CD14-positive monocyte (primary cell): Measurements from ENCODE around the gene TBC1D19. TPM values are rescaled to one million over a fixed set of nuclear protein-coding genes. Genes with fewer than 3 reads are reported as not detected.

Source experiments
- DNase-seq, 3 donors: peaks; one replicate each; pipeline ENCODE4 v3.0.0-alpha.2; 2011 to 2022
- H2AFZ ChIP-seq: 2 replicates; pipeline ENCODE4 v1.6.0; 2012; ENCODE audit warnings: mild to moderate bottlenecking, low read depth, low read length, inconsistent platforms; ENCODE audit not compliant: insufficient read depth, poor library complexity, severe bottlenecking
- H3K27ac ChIP-seq, 2 donors: 1 replicate in 1 of 2; 2 replicates in 1 of 2; pipeline ENCODE4 v1.5.1; 2012 to 2013; ENCODE audit warnings: low read length in 2 of 2, control low read depth in 1 of 2, inconsistent platforms in 1 of 2, low read depth in 1 of 2, mild to moderate bottlenecking in 1 of 2
- H3K27me3 ChIP-seq, 2 donors: one replicate each; pipeline versions ENCODE4 v1.6.0 to v1.6.1; 2011 to 2013; ENCODE audit warnings: low read length in 2 of 2; ENCODE audit not compliant: control insufficient read depth in 2 of 2, insufficient read depth in 2 of 2
- H3K36me3 ChIP-seq, 2 donors: replicated peaks in 1 of 2; 1 replicate in 1 of 2; 2 replicates in 1 of 2; pipeline versions ENCODE4 v1.5.1 to v1.6.1; 2012 to 2013; ENCODE audit warnings: low read length in 2 of 2, control low read depth in 1 of 2, inconsistent platforms in 1 of 2, mild to moderate bottlenecking in 1 of 2; ENCODE audit not compliant: insufficient read depth in 2 of 2, control insufficient read depth in 1 of 2
- H3K4me1 ChIP-seq, 2 donors: 1 replicate in 1 of 2; 2 replicates in 1 of 2; pipeline versions ENCODE4 v1.5.1 to v1.6.1; 2012 to 2013; ENCODE audit warnings: low read length in 2 of 2, control low read depth in 1 of 2, inconsistent platforms in 1 of 2, mild to moderate bottlenecking in 1 of 2, moderate library complexity in 1 of 2; ENCODE audit not compliant: insufficient read depth in 2 of 2, control insufficient read depth in 1 of 2
- H3K4me2 ChIP-seq: replicated peaks from 2 replicates; pipeline ENCODE3; 2012; ENCODE audit warnings: low read length, moderate library complexity, mild to moderate bottlenecking; ENCODE audit not compliant: poor library complexity, severe bottlenecking; ENCODE audit errors: extremely low read depth
- H3K4me3 ChIP-seq, 3 experiments: fragments of 200-600 bp in 1 of 3; sonication (generic) in 1 of 3; replicated peaks in 1 of 3; 1 replicate in 2 of 3; 2 replicates in 1 of 3; pipeline ENCODE4 v1.5.1; 2011 to 2013; ENCODE audit warnings: low read length in 3 of 3, mild to moderate bottlenecking in 3 of 3, control low read depth in 2 of 3, low read depth in 2 of 3, inconsistent platforms in 1 of 3, moderate library complexity in 1 of 3
- H3K79me2 ChIP-seq: 2 replicates; pipeline ENCODE4 v1.6.0; 2012; ENCODE audit warnings: mild to moderate bottlenecking, control low read depth, inconsistent platforms, low read length, moderate library complexity; ENCODE audit not compliant: insufficient read depth
- H3K9ac ChIP-seq: 2 replicates; pipeline ENCODE4 v1.6.0; 2017; ENCODE audit warnings: low read length, mild to moderate bottlenecking; ENCODE audit not compliant: insufficient read depth, poor library complexity, severe bottlenecking
- H3K9me3 ChIP-seq, 2 donors: replicated peaks in 1 of 2; 1 replicate in 1 of 2; 2 replicates in 1 of 2; pipeline versions ENCODE4 v1.5.1 to v1.6.1; 2012 to 2013; ENCODE audit warnings: low read length in 2 of 2, control low read depth in 1 of 2; ENCODE audit not compliant: control insufficient read depth in 1 of 2, insufficient read depth in 1 of 2
- H4K20me1 ChIP-seq: 2 replicates; pipeline ENCODE4 v1.6.0; 2012; ENCODE audit warnings: mild to moderate bottlenecking, low read length, control low read depth, moderate library complexity; ENCODE audit not compliant: insufficient read depth
- H3K27ac Mint-ChIP-seq, 7 donors: one replicate each; pipeline ENCODE4 v1.8.0; 2020; ENCODE audit warnings: mild to moderate bottlenecking in 7 of 7, mixed read lengths in 7 of 7, moderate library complexity in 6 of 7, inconsistent platforms in 2 of 7
- H3K27me3 Mint-ChIP-seq, 3 donors: one replicate each; pipeline ENCODE4 v1.8.0; 2021 to 2022; ENCODE audit warnings: low read depth in 3 of 3, mild to moderate bottlenecking in 3 of 3, mixed read lengths in 3 of 3, moderate library complexity in 3 of 3, inconsistent platforms in 1 of 3
- H3K36me3 Mint-ChIP-seq, 2 donors: one replicate each; pipeline ENCODE4 v1.8.0; 2020; ENCODE audit warnings: mixed read lengths in 2 of 2, inconsistent platforms in 1 of 2, mild to moderate bottlenecking in 1 of 2
- H3K4me1 Mint-ChIP-seq: one replicate; pipeline ENCODE4 v1.8.0; 2020; ENCODE audit warnings: mild to moderate bottlenecking, mixed read lengths
- H3K4me3 Mint-ChIP-seq, 2 donors: one replicate each; pipeline ENCODE4 v1.8.0; 2020; ENCODE audit warnings: mild to moderate bottlenecking in 2 of 2, mixed read lengths in 2 of 2, moderate library complexity in 1 of 2
- H3K9me3 Mint-ChIP-seq, 7 donors: one replicate each; pipeline ENCODE4 v1.8.0; 2020 to 2022; ENCODE audit warnings: mixed read lengths in 7 of 7, mild to moderate bottlenecking in 6 of 7, moderate library complexity in 6 of 7, inconsistent platforms in 2 of 7
- CTCF ChIP-seq: fragments of 200-600 bp; IDR thresholded peaks from one replicate; pipeline ENCODE4 v1.8.0; 2022; ENCODE audit warnings: antibody characterized with exemption, mild to moderate bottlenecking
- WGBS: methylation state at CpG from one replicate; pipeline ENCODE4 v1.1.5; 2013; ENCODE audit warnings: missing lambda C conversion rate; ENCODE audit not compliant: insufficient coverage; 5-methylcytosine and 5-hydroxymethylcytosine counted together
- intact Hi-C, 2 donors: fragments of 100-400 bp; cut with micrococcal nuclease; formaldehyde crosslinking; loops; one replicate each; pipeline versions ENCODE4 v1.15.0 to v1.15.1; 2023
- polyA plus RNA-seq, 3 donors: library from polyadenylated mRNA; depleted of rRNA in 1 of 3; unstranded in 2 of 3; stranded (reverse) in 1 of 3; fragments of 300-500 nt in 2 of 3; fragments of >200 nt in 1 of 3; fragmentation: Illumina TruSeq in 2 of 3; gene quantifications; 1 replicate in 2 of 3; 2 replicates in 1 of 3; pipeline ENCODE4 v1.2.3, GENCODE V29; 2012 to 2021

TBC1D19 gene
- polyA plus RNA-seq, 3 donors = 0.19 to 0.84 (median 0.33) TPM

GRCh38 chr4:26613735-26614134 is 29.9 kb downstream of the TBC1D19 start:
- H3K4me3 ChIP-seq = no peak overlapping the region
- peaks cover 6% of the 10 kb centered on the region for H3K4me1 Mint-ChIP-seq
- no peaks in the 10 kb centered on the region for H3K9me3 ChIP-seq
- H2AFZ ChIP-seq = no peak overlapping the region
- no peaks in the 10 kb centered on the region for H4K20me1 ChIP-seq
- no peaks in the 10 kb centered on the region for H3K36me3 Mint-ChIP-seq
- no peak for DNase-seq
- no peak overlapping the region for H3K9ac ChIP-seq
- no peaks in the 10 kb centered on the region for H3K27me3 ChIP-seq
- no peak overlapping the region for H3K4me2 ChIP-seq
- H3K27me3 Mint-ChIP-seq = no peaks in the 10 kb centered on the region
- no peak overlapping the region for H3K27ac ChIP-seq
- intact Hi-C loops = no loop called here
- H3K79me2 ChIP-seq = no peaks in the 10 kb centered on the region
- H3K4me3 Mint-ChIP-seq = no peak overlapping the region
- H3K27ac Mint-ChIP-seq = no peak overlapping the region
- H3K36me3 ChIP-seq = no peaks in the 10 kb centered on the region
- H3K9me3 Mint-ChIP-seq = no peaks in the 10 kb centered on the region
- no CpG with 5 or more reads among the region's 3 CpGs for WGBS
- no peak for TF ChIP-seq CTCF
- no peaks in the 10 kb centered on the region for H3K4me1 ChIP-seq

GRCh38 chr4:26619784-26620183 is 35.9 kb downstream of the TBC1D19 start:
- Histone ChIP-seq H3K9ac (no peak overlapping the region), H3K36me3 (no peaks in the 10 kb centered on the region), H3K4me2 (no peak overlapping the region), H3K79me2 (no peaks in the 10 kb centered on the region), H4K20me1 (no peaks in the 10 kb centered on the region), H3K27me3 (no peaks in the 10 kb centered on the region), H3K27ac (no peak overlapping the region), H3K4me3 (no peak overlapping the region), H2AFZ (no peak overlapping the region), H3K4me1 (peaks cover 5 to 12% of the 10 kb centered on the region in 2 donors), H3K9me3 (no peaks in the 10 kb centered on the region)
- H3K27ac Mint-ChIP-seq = no peak overlapping the region
- no peaks in the 10 kb centered on the region for H3K27me3 Mint-ChIP-seq
- H3K4me3 Mint-ChIP-seq = no peak overlapping the region
- DNase-seq = no peak
- intact Hi-C loops = no loop called here
- H3K36me3 Mint-ChIP-seq = no peaks in the 10 kb centered on the region
- TF ChIP-seq CTCF = no peak
- no peaks in the 10 kb centered on the region for H3K9me3 Mint-ChIP-seq
- peaks cover 14% of the 10 kb centered on the region for H3K4me1 Mint-ChIP-seq
